DMS 273 treated with DMSO at 0.1 percent for 48 hours (cell line): ENCODE measurements around the gene ADAMTS2.
"Not testable (repeated sequence)": the region's sequence is repeated elsewhere in the genome, so short reads cannot be mapped to it uniquely, and the experiment has no call there.

Experiments
- DNase-seq: peaks from one replicate; lab custom pipeline; 2025; lab: John Stamatoyannopoulos, UW

Gene ADAMTS2

GRCh38 chr5:179231309-179231708, 114.0 kb downstream of the ADAMTS2 start:
- DNase-seq = no peak

- DNase-seq = no peak
Observed at GRCh38 chr5:179230061-179230461, 115.2 kb downstream of the ADAMTS2 start.

- DNase-seq = no peak
Observed at GRCh38 chr5:179229331-179229831, 115.9 kb downstream of the ADAMTS2 start.

- DNase-seq = no peak
Observed at GRCh38 chr5:179228341-179229121, 116.7 kb downstream of the ADAMTS2 start.

- DNase-seq = no peak
Observed at GRCh38 chr5:179227580-179228311, 117.5 kb downstream of the ADAMTS2 start.

GRCh38 chr5:179227229-179227579, 118.1 kb downstream of the ADAMTS2 start:
- no peak for DNase-seq

GRCh38 chr5:179226696-179227095, 118.6 kb downstream of the ADAMTS2 start:
- no peak for DNase-seq

- DNase-seq = no peak
Observed at GRCh38 chr5:179225387-179225786, 119.9 kb downstream of the ADAMTS2 start.

GRCh38 chr5:179224741-179225140, 120.5 kb downstream of the ADAMTS2 start:
- no peak for DNase-seq

- DNase-seq = no peak
Observed at GRCh38 chr5:179223961-179224360, 121.3 kb downstream of the ADAMTS2 start.

- no peak for DNase-seq
Observed at GRCh38 chr5:179223528-179223927, 121.7 kb downstream of the ADAMTS2 start.

GRCh38 chr5:179222246-179223017, 122.8 kb downstream of the ADAMTS2 start:
- no peak for DNase-seq

- no peak for DNase-seq
Observed at GRCh38 chr5:179221877-179222220, 123.4 kb downstream of the ADAMTS2 start.

GRCh38 chr5:179221196-179221876, 123.9 kb downstream of the ADAMTS2 start:
- DNase-seq = no peak

- no peak for DNase-seq
Observed at GRCh38 chr5:179220716-179221115, 124.5 kb downstream of the ADAMTS2 start.

GRCh38 chr5:179219661-179220620, 125.3 kb downstream of the ADAMTS2 start:
- no peak for DNase-seq

GRCh38 chr5:179218943-179219330, 126.3 kb downstream of the ADAMTS2 start:
- no peak for DNase-seq

- DNase-seq = no peak
Observed at GRCh38 chr5:179217956-179218942, 127.0 kb downstream of the ADAMTS2 start.

GRCh38 chr5:179217356-179217755, 127.9 kb downstream of the ADAMTS2 start:
- DNase-seq = no peak

GRCh38 chr5:179216381-179216780, 128.9 kb downstream of the ADAMTS2 start:
- not testable (repeated sequence) for DNase-seq
